DND-41 (cell line): ENCODE measurements around the gene SURF6.

ENCODE experiments used
- EZH2 ChIP-seq: IDR thresholded peaks from 3 replicates; pipeline ENCODE4 v1.6.1; 2012; ENCODE audit warnings: borderline replicate concordance, low read depth, mild to moderate bottlenecking, moderate library complexity, low read length, inconsistent platforms; ENCODE audit not compliant: severe bottlenecking
- TF ChIP-seq, protein P1 (sequence below): IDR thresholded peaks from 2 replicates; pipeline ENCODE4 v1.5.1; 2012; ENCODE audit warnings: borderline replicate concordance, low read length, moderate library complexity, mild to moderate bottlenecking; ENCODE audit not compliant: poor library complexity, severe bottlenecking; ENCODE audit errors: extremely low read depth

DNA sequence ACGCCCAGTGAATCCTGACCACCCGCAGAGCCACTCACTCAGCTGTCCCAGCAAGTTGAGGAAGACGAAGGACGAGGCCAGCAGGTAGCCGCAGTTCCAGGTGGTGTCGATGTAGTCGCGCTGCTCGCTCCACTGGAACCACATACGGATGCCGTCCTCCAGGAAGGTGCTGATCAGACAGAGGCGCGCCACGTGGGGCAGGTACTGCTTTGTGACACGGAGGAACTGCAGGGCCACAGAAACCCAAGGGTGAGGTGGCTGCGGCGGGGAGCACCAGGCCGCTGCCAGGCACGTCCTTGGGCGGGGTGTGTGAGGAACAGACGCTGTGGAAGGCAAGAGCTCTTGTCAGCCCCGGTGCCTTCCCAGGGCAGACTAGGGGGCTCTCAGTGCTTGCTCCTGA, 31.2 kb upstream of the SURF6 start:
- TF ChIP-seq, protein P1, sequence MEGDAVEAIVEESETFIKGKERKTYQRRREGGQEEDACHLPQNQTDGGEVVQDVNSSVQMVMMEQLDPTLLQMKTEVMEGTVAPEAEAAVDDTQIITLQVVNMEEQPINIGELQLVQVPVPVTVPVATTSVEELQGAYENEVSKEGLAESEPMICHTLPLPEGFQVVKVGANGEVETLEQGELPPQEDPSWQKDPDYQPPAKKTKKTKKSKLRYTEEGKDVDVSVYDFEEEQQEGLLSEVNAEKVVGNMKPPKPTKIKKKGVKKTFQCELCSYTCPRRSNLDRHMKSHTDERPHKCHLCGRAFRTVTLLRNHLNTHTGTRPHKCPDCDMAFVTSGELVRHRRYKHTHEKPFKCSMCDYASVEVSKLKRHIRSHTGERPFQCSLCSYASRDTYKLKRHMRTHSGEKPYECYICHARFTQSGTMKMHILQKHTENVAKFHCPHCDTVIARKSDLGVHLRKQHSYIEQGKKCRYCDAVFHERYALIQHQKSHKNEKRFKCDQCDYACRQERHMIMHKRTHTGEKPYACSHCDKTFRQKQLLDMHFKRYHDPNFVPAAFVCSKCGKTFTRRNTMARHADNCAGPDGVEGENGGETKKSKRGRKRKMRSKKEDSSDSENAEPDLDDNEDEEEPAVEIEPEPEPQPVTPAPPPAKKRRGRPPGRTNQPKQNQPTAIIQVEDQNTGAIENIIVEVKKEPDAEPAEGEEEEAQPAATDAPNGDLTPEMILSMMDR, result no peak
- no peak for TF ChIP-seq EZH2
